Lung (tissue), 12 donors: ENCODE results near the gene TSC1. TPM values are rescaled to one million over a fixed set of nuclear protein-coding genes. Genes with fewer than 3 reads are reported as not detected.

ENCODE experiments used
- ATAC-seq: fragments of 200-7000 bp; cut with Tn5 transposase; one replicate; pipeline ENCODE4 v1.9.1; 2020; ENCODE audit warnings: moderate number of reproducible peaks; ENCODE audit not compliant: insufficient read depth, low FRiP score
- DNase-seq, 3 donors: peaks; one replicate each; pipeline ENCODE4 v3.0.0-alpha.2; 2013 to 2017
- H3K27ac ChIP-seq, 2 donors: one replicate each; pipeline ENCODE4 v1.5.1; 2013; ENCODE audit warnings: mild to moderate bottlenecking in 2 of 2, moderate library complexity in 2 of 2, control low read depth in 1 of 2, inconsistent platforms in 1 of 2, low read depth in 1 of 2, low read length in 1 of 2
- H3K27me3 ChIP-seq, 3 donors: one replicate each; pipeline ENCODE4 v1.5.1; 2013; ENCODE audit warnings: low read length in 2 of 3; ENCODE audit not compliant: control insufficient read depth in 3 of 3, insufficient read depth in 3 of 3
- H3K36me3 ChIP-seq, 4 donors: one replicate each; pipeline ENCODE4 v1.5.1; 2013; ENCODE audit warnings: low read length in 4 of 4, mild to moderate bottlenecking in 1 of 4, moderate library complexity in 1 of 4; ENCODE audit not compliant: control insufficient read depth in 4 of 4, insufficient read depth in 4 of 4
- H3K4me1 ChIP-seq, 5 donors: one replicate each; pipeline ENCODE4 v1.5.1; 2013; ENCODE audit warnings: low read length in 5 of 5, mild to moderate bottlenecking in 2 of 5, moderate library complexity in 1 of 5; ENCODE audit not compliant: control insufficient read depth in 5 of 5, insufficient read depth in 5 of 5
- H3K4me3 ChIP-seq: one replicate; pipeline ENCODE4 v1.5.1; 2013; ENCODE audit warnings: mild to moderate bottlenecking, control low read depth, moderate library complexity
- H3K9ac ChIP-seq, 2 donors: one replicate each; pipeline ENCODE4 v1.5.1; 2013; ENCODE audit warnings: low read length in 2 of 2, control low read depth in 1 of 2; ENCODE audit not compliant: insufficient read depth in 1 of 2
- H3K9me3 ChIP-seq, 4 donors: one replicate each; pipeline ENCODE4 v1.5.1; 2013; ENCODE audit warnings: low read length in 3 of 4, mild to moderate bottlenecking in 1 of 4, moderate library complexity in 1 of 4; ENCODE audit not compliant: control insufficient read depth in 4 of 4, insufficient read depth in 3 of 4
- WGBS, 2 donors: extraction: QIAGEN DNeasy Blood & Tissue Kit; methylation state at CpG; one replicate each; pipeline ENCODE4 v1.1.7; 2013; 5-methylcytosine and 5-hydroxymethylcytosine counted together
- polyA plus RNA-seq, 2 donors: library from polyadenylated mRNA; stranded (reverse); fragments of 200-250 nt; gene quantifications; one replicate each; pipeline ENCODE4 v1.2.1, GENCODE V29; 2013
- total RNA-seq, 2 donors: library from RNA; depleted of rRNA in 1 of 2; stranded (reverse); fragments of >200 nt in 1 of 2; gene quantifications; one replicate each; pipeline ENCODE4 v1.2.1, GENCODE V29; 2014 to 2021
- TF ChIP-seq, protein P1 (sequence below): IDR thresholded peaks from 2 replicates; pipeline ENCODE4 v1.5.1; 2012; ENCODE audit warnings: mild to moderate bottlenecking; ENCODE audit errors: control extremely low read depth, extremely low read depth
- donor health status: control.
- donor health status: control.
- donor health status: Bipolar disorder and iron deficiency.
- donor health status: healthy.
- donor health status: DM: yes; HTN: yes; CAD: no.

Gene TSC1
- total and polyA plus RNA-seq, 4 donors, result 11.4 to 76.6 (median 33.5) TPM

DNA sequence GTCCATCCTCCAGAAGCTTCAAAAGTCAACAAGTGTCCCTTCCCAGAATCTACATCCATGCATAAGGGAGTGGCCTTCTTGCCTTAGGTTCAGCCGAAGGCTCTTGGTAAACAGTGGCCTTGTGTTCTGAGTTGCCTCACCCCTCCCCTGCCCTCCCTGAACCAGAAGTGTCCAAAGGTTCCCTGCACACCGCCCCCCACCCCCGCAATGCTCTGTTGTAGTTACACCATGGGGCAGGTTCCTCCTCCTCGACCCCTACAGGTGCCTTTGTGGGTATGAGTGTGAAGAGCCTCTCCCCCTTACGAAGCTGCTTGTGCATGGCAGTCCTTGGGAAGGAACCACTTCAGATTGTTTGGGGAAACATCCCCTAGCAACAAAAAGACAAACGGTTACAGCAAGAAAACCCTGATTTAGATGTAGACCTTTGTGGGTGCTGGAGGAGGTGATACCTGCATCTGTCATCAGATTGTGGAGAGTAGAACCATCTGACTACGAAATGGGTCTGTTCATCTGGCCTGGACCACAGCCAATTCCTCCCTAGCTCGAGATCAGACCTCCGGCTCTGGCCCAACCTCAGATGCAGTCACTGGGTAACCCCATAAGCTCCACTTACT is 58.6 kb downstream of the TSC1 start:
- H3K9me3 ChIP-seq, result no peaks in the 10 kb centered on the region
- H3K27me3 ChIP-seq, result no peaks in the 10 kb centered on the region
- no peak overlapping the region for H3K9ac ChIP-seq
- H3K4me3 ChIP-seq, result no peak overlapping the region
- DNase-seq (peak in 1 of 3 donors; percentile 21), ATAC-seq (no peak)
- 33 to 43% methylated on average over 9 of the region's 9 CpGs for WGBS, 2 donors
- TF ChIP-seq, protein P1, sequence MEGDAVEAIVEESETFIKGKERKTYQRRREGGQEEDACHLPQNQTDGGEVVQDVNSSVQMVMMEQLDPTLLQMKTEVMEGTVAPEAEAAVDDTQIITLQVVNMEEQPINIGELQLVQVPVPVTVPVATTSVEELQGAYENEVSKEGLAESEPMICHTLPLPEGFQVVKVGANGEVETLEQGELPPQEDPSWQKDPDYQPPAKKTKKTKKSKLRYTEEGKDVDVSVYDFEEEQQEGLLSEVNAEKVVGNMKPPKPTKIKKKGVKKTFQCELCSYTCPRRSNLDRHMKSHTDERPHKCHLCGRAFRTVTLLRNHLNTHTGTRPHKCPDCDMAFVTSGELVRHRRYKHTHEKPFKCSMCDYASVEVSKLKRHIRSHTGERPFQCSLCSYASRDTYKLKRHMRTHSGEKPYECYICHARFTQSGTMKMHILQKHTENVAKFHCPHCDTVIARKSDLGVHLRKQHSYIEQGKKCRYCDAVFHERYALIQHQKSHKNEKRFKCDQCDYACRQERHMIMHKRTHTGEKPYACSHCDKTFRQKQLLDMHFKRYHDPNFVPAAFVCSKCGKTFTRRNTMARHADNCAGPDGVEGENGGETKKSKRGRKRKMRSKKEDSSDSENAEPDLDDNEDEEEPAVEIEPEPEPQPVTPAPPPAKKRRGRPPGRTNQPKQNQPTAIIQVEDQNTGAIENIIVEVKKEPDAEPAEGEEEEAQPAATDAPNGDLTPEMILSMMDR, result no peak
- H3K36me3 ChIP-seq, result peaks cover 0 to 4% (median 4%) of the 10 kb centered on the region in 4 donors
- no peak overlapping the region for H3K27ac ChIP-seq
- no peaks in the 10 kb centered on the region for H3K4me1 ChIP-seq

DNA sequence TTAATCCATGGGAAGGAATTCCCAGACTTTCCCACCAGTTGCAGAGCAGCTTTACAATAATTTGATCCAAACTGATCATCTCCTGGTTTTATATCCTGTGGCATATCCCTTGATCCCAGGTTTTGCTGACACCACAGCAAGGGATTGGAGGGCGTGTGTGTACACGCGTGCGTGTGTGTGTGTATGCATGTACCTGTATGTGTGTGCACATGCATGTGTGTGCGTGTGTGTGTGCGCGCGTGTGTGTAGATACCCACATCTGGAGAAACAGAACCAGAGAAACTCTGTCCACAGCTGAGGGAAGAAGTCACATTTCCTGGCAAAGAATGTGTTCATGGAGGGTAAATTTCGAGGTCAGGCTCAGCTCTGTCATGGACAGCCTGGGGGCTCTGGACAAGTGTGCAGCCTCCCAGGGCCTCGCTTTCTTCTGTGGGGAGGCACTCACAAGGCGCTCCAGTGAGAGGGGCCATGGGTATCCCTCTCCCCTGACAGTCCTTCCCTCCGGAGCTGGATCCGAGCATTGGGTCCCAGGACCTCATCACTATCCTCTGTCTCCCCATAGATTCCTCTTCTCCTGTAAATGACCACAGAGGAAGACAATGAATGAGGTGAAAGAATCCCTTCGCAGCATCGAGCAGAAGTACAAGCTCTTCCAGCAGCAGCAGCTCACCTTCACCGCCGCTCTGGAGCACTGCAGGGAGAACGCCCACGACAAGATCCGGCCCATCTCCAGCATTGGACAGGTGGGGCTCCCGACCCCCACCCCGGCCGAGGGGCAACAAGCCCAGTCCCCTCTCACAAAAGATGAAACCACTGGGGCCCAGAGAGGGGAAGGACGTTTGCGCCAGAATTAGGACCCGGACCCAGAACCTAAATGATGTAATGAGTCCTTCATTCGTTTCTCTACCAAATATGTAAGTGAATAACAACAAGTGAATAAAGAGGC is 60.8 kb downstream of the TSC1 start:
- WGBS, 2 donors, result 92 to 93% methylated on average over 27 of the region's 27 CpGs
- Histone ChIP-seq H3K4me3 (no peak overlapping the region), H3K27me3 (no peaks in the 10 kb centered on the region), H3K36me3 (peaks cover 0 to 4% (median 4%) of the 10 kb centered on the region in 4 donors), H3K9me3 (no peaks in the 10 kb centered on the region), H3K4me1 (peaks cover 0 to 3% (median 0%) of the 10 kb centered on the region in 5 donors), H3K9ac (no peak overlapping the region), H3K27ac (no peak overlapping the region)
- ATAC-seq (no peak), DNase-seq (no peak)
- TF ChIP-seq, protein P1, result no peak

DNA sequence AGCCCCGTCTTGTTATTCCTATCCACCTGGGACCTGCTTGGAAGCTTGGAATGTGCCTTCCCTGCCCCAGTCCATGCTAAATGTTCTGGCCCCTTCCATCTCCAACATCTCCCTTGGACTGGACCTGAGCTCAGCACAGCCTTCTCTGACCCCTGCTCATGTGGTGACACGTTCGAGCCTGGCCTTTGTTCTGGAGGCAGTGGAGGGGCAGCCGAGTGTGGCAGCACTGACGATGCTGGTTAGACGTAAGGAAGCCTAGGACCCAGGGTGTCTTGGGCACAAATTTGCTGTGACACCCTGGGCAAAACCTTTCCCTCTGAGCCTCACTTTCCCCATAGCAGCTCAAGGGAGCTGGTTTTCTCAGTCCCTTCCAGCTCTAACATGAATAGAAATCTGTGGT is 61.8 kb downstream of the TSC1 start:
- Histone ChIP-seq H3K9me3 (no peaks in the 10 kb centered on the region), H3K36me3 (peaks cover 0 to 4% (median 4%) of the 10 kb centered on the region in 4 donors), H3K4me1 (peaks cover 0 to 7% (median 0%) of the 10 kb centered on the region in 5 donors), H3K9ac (no peak overlapping the region), H3K27me3 (no peaks in the 10 kb centered on the region), H3K27ac (no peak overlapping the region), H3K4me3 (no peak overlapping the region)
- TF ChIP-seq, protein P1, result no peak
- ATAC-seq (no peak), DNase-seq (no peak)
- WGBS, 2 donors, result 80 to 88% methylated on average over 6 of the region's 6 CpGs
